Epithelial cell of proximal tubule (primary cell): ENCODE results near the gene SEZ6L2. TPM values are rescaled to one million over a fixed set of nuclear protein-coding genes. Genes with fewer than 3 reads are reported as not detected.

ENCODE experiments used
- DNase-seq: peaks from one replicate; pipeline ENCODE4 v3.0.0-alpha.2; 2011; ENCODE audit warnings: low read depth
- H3K4me3 ChIP-seq: 2 replicates; pipeline ENCODE4 v1.5.1; 2011; ENCODE audit warnings: low read depth, mild to moderate bottlenecking, low read length
- CTCF ChIP-seq: conservative IDR thresholded peaks from 2 replicates; pipeline ENCODE4 v1.5.1; 2012; ENCODE audit warnings: low read depth, mild to moderate bottlenecking, low read length
- total RNA-seq: library from RNA; depleted of rRNA; stranded (reverse); fragments of >200 nt; gene quantifications from 2 replicates; pipeline ENCODE4 v1.2.3, GENCODE V29; 2015

SEZ6L2 gene
- total RNA-seq, 1 donor from 2014 or later = 12.8 TPM

- DNase-seq = no peak
- TF ChIP-seq CTCF = no peak
- H3K4me3 ChIP-seq = peak overlapping the region; percentile 63
Observed at GRCh38 chr16:29901607-29901945, 2.2 kb upstream of the SEZ6L2 start.

GRCh38 chr16:29900888-29901606 lies 1.7 kb upstream of the SEZ6L2 start:
- H3K4me3 ChIP-seq = peak overlapping the region; percentile 63
- TF ChIP-seq CTCF = no peak
- DNase-seq = no peak

- peak; percentile 52 for DNase-seq
- no peak for TF ChIP-seq CTCF
Observed at GRCh38 chr16:29900102-29900887, 945 bp upstream of the SEZ6L2 start, which contains the start of gene ASPHD1. Gene ASPHD1 (plus strand): TSS chr16:29900488. CDS start chr16:29900972, 484 bp downstream.

GRCh38 chr16:29898804-29899515 lies 390 bp downstream of the SEZ6L2 start:
- no peak for TF ChIP-seq CTCF
- DNase-seq = no peak
- peak overlapping the region; percentile 63 for H3K4me3 ChIP-seq

More at GRCh38 chr16:29900102-29900887, 945 bp upstream of the SEZ6L2 start, which contains the start of gene ASPHD1:
- peak within 1 kb of the TSS; percentile 63 for H3K4me3 ChIP-seq

- peak overlapping the region; percentile 63 for H3K4me3 ChIP-seq
- TF ChIP-seq CTCF = no peak
- no peak for DNase-seq
Observed at GRCh38 chr16:29898135-29898803, 1.1 kb downstream of the SEZ6L2 start.

- DNase-seq = no peak
- H3K4me3 ChIP-seq = no peak overlapping the region
- TF ChIP-seq CTCF = no peak
Observed at GRCh38 chr16:29897333-29897732, 2.0 kb downstream of the SEZ6L2 start.
